ENCODE results near the gene ING5. TPM values are rescaled to one million over a fixed set of nuclear protein-coding genes. Genes with fewer than 3 reads are reported as not detected.

Gene ING5
- total RNA-seq, 4 donors from 2014 or later, result 33.1 to 105 (median 73.5) TPM

DNA sequence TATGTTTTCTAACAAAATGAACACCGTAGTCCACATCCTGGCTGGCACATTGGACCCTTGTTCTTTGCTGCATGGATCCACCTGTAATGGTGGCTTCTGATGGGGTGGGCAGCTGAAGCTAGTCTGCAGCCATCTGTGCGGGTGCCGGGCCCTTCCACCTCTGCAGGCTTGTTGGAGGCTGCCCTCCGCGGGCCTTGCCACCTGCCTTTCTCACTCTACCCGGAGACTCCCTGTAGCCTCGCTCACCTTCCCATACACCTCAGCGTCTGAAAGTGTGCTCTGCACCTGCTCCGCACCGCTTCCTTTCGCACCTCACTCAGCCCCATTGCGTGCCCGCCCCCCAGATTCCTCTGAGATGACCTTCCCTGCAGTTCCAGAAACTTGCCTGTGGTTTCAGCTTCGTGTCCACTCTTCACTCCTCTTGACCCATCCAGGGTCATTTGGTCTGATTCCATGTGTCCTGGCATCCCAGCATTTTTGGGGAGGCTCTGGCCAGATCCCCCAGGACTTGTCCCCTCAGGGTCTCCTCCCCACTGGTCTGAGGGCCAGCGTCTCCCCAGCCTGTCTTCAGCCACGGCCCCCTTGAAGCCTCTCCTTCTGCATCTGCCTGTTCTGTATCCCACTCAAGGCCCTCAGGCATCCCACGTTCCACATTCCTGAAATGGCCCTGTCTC, 46.2 kb upstream of the ING5 start:
- H3K36me3 ChIP-seq, result peaks cover 0 to 97% (median 0%) of the 10 kb centered on the region in 3 donors
- DNase-seq, result no peak
- no peaks in the 10 kb centered on the region for H3K4me1 ChIP-seq
- TF ChIP-seq, protein P1, sequence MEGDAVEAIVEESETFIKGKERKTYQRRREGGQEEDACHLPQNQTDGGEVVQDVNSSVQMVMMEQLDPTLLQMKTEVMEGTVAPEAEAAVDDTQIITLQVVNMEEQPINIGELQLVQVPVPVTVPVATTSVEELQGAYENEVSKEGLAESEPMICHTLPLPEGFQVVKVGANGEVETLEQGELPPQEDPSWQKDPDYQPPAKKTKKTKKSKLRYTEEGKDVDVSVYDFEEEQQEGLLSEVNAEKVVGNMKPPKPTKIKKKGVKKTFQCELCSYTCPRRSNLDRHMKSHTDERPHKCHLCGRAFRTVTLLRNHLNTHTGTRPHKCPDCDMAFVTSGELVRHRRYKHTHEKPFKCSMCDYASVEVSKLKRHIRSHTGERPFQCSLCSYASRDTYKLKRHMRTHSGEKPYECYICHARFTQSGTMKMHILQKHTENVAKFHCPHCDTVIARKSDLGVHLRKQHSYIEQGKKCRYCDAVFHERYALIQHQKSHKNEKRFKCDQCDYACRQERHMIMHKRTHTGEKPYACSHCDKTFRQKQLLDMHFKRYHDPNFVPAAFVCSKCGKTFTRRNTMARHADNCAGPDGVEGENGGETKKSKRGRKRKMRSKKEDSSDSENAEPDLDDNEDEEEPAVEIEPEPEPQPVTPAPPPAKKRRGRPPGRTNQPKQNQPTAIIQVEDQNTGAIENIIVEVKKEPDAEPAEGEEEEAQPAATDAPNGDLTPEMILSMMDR (IDR thresholded peaks at IDR 0.05), result no peak
- no peak for TF ChIP-seq POLR2A (IDR thresholded peaks at IDR 0.05)
- no peak overlapping the region for H3K27ac ChIP-seq
- H3K4me3 ChIP-seq, result no peak overlapping the region
- no peaks in the 10 kb centered on the region for H3K27me3 ChIP-seq
- H3K9me3 ChIP-seq, result no peaks in the 10 kb centered on the region

DNA sequence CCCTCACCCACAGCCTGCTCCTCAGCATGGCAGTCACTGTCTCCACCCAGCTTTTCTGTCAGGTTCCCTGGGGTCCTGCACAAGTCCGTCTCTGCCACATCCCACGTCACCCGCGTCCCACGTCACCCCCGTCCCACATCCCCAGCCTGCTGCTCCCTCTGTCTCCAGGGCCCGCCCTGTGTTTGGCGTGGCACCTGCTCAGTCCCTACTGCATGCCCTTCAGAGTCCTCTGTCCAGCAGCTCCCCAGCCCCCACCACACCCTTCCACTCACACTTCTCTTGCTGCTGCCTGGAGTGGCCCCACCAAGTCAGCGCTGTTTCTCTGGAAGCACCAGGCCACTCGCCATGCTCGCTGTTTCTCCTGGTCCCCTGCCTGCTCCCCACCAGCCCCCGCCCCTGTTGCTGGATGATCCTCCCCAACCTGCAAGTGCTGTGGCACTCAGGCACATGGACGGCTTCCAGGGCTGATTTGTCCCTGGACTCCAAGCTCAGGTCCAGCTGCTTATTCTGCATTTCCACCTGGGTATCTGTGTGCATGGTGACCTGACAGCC, 45.6 kb upstream of the ING5 start:
- Histone ChIP-seq H3K27ac (no peak overlapping the region), H3K9me3 (no peaks in the 10 kb centered on the region), H3K36me3 (peaks cover 0 to 97% (median 0%) of the 10 kb centered on the region in 3 donors), H3K4me1 (no peaks in the 10 kb centered on the region), H3K27me3 (no peaks in the 10 kb centered on the region), H3K4me3 (no peak overlapping the region)
- TF ChIP-seq, protein P1 (IDR thresholded peaks at IDR 0.05), result no peak
- no peak for TF ChIP-seq POLR2A (IDR thresholded peaks at IDR 0.05)
- DNase-seq, result no peak

DNA sequence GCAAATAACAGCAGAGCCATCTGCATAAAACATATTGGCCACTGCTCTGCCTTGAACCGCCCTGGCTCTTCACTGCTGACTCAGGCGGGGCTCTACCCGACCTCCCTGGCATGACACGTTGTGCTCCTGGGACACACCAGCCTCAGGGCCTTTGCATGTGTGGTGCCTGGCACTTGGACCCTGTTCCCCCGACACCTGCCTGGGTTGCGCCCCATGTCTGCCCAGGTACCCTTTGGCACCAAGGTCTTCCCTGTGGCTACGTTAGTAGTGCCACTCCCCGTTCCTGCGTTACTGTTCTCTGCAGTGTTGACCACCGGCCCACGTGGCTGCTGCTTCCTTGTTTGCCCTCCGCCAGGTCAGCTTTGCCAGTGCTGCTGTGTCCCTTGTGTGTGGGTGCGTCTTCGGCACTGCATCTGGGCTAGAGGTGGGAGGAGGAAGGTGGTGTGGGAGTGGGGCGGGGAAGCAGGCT, 44.0 kb upstream of the ING5 start:
- TF ChIP-seq, protein P1 (IDR thresholded peaks at IDR 0.05), result no peak
- no peak for TF ChIP-seq POLR2A (IDR thresholded peaks at IDR 0.05)
- Histone ChIP-seq H3K27me3 (no peaks in the 10 kb centered on the region), H3K4me1 (no peaks in the 10 kb centered on the region), H3K27ac (no peak overlapping the region), H3K4me3 (no peak overlapping the region), H3K36me3 (peaks cover 0 to 87% (median 0%) of the 10 kb centered on the region in 3 donors), H3K9me3 (no peaks in the 10 kb centered on the region)
- DNase-seq, result no peak

- H3K4me3 ChIP-seq, result no peak overlapping the region
- no peaks in the 10 kb centered on the region for H3K9me3 ChIP-seq
- TF ChIP-seq POLR2A (IDR thresholded peaks at IDR 0.05), result no peak
- TF ChIP-seq, protein P1 (IDR thresholded peaks at IDR 0.05), result no peak
- no peak for DNase-seq
- H3K27me3 ChIP-seq, result no peaks in the 10 kb centered on the region
- peaks cover 0 to 84% (median 0%) of the 10 kb centered on the region in 3 donors for H3K36me3 ChIP-seq
- no peaks in the 10 kb centered on the region for H3K4me1 ChIP-seq
- H3K27ac ChIP-seq, result no peak overlapping the region
Measured at GRCh38 chr2:241658296-241658695, 43.5 kb upstream of the ING5 start.

- no peak overlapping the region for H3K27ac ChIP-seq
- H3K36me3 ChIP-seq, result peaks cover 0 to 76% (median 0%) of the 10 kb centered on the region in 3 donors
- no peaks in the 10 kb centered on the region for H3K9me3 ChIP-seq
Measured at GRCh38 chr2:241659150-241659739, 42.6 kb upstream of the ING5 start.

More at GRCh38 chr2:241659150-241659739, 42.6 kb upstream of the ING5 start:
- no peaks in the 10 kb centered on the region for H3K27me3 ChIP-seq
- DNase-seq, result peak in 2 of 3 donors; percentile 28 to 71
- TF ChIP-seq, protein P1 (IDR thresholded peaks at IDR 0.05), result peak in 5 of 6 experiments; percentile 6 to 61 (median 53)
- no peak for TF ChIP-seq POLR2A (IDR thresholded peaks at IDR 0.05)
- no peak overlapping the region for H3K4me3 ChIP-seq
- H3K4me1 ChIP-seq, result no peaks in the 10 kb centered on the region
